GM18861 (cell line): ENCODE results near the gene PPP1R7.

ENCODE experiments used
- ATAC-seq: cut with Tn5 transposase; IDR thresholded peaks from one replicate; pipeline ENCODE4 v1.9.1; 2021; ENCODE audit not compliant: unreplicated experiment

The PPP1R7 gene

GRCh38 chr2:241118737-241119505 lies 31.3 kb upstream of the PPP1R7 start:
- no peak for ATAC-seq

DNA sequence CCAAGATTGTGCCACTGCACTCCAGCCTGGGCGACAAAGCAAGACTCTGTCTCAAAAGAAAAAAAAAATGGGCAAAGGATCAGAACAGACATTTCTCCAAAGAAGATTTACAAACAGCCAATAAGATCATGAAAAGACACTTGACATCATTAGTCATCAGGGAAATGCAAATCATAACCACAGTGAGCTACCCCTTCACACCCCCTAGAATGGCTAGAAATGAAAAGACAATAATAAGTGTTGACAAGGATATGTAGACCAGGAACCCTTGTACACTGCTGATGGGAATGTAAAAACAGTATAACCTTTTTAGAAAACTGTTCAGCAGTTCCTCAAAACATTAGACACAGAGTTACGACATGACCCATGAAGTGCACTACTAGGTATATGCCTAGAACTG lies 29.8 kb upstream of the PPP1R7 start:
- no peak for ATAC-seq

DNA sequence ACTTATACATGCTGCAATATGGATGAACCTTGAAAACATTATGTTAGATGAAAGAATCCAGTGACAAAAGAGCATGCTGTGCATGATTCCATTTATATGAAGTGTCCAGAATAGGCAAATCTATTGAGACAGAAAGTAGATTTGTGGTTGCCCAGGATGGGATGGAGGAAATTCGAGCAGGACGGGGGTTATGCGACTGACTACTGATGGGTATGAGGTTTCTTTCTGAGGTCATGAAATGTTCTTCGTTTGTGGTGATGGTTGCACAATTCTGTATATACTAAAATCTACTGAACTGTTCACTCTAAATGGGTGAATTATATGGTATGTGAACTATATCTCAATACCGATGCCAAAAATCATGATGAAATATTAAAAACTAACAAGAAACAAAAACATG lies 29.3 kb upstream of the PPP1R7 start:
- no peak for ATAC-seq

GRCh38 chr2:241122376-241123002 lies 27.8 kb upstream of the PPP1R7 start:
- ATAC-seq, result no peak

GRCh38 chr2:241123816-241124536 lies 26.3 kb upstream of the PPP1R7 start:
- no peak for ATAC-seq

- ATAC-seq, result no peak
Observed at GRCh38 chr2:241125626-241126025, 24.6 kb upstream of the PPP1R7 start.

- ATAC-seq, result no peak
Observed at GRCh38 chr2:241126201-241126611, 24.1 kb upstream of the PPP1R7 start.

- no peak for ATAC-seq
Observed at GRCh38 chr2:241126771-241127202, 23.5 kb upstream of the PPP1R7 start.

DNA sequence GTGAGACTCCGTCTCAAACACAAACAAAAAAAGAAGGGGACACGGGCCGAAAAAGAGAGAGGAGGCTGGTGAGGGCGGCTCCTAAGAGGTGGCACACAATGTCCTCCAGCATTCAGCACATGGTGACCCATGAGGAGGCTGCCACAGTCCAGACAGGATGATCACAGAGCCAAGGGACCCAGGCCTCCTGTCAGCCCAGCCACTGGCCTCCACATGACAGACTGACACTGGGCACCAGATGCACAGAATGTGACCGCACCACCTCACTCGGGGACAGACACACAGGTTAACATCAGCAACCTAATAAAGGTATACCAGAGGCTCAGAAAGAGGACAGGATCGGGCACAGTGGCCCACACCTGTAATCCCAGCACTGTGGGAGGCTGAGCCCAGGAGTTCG lies 22.0 kb upstream of the PPP1R7 start:
- no peak for ATAC-seq

GRCh38 chr2:241129086-241129871 lies 21.0 kb upstream of the PPP1R7 start:
- no peak for ATAC-seq

GRCh38 chr2:241130316-241130715 lies 20.0 kb upstream of the PPP1R7 start:
- no peak for ATAC-seq

- ATAC-seq, result no peak
Observed at GRCh38 chr2:241131531-241131930, 18.7 kb upstream of the PPP1R7 start.

- ATAC-seq, result no peak
Observed at GRCh38 chr2:241132538-241133435, 17.5 kb upstream of the PPP1R7 start.

- no peak for ATAC-seq
Observed at GRCh38 chr2:241133436-241133820, 16.8 kb upstream of the PPP1R7 start.

DNA sequence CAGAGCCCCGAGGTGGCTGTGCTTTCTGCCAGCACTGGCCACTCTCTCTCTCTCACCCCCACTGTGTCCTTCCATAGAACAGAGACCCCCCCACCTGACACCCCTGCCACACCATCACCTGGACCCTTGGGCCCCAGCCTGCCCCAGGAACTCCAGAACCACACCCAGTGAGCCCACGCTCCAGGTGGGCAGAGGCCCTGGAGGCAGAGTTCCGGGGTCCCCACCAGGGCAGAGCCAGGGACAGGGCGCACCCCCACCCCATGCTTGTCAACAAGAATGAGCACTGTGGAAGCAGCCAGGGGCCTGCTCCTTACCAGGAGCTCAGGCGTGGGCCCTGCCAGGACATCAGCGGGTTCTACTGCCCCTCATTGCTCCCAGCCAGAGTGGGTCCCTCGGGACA lies 15.6 kb upstream of the PPP1R7 start:
- ATAC-seq, result no peak

GRCh38 chr2:241135737-241136136 lies 14.5 kb upstream of the PPP1R7 start:
- ATAC-seq, result no peak

DNA sequence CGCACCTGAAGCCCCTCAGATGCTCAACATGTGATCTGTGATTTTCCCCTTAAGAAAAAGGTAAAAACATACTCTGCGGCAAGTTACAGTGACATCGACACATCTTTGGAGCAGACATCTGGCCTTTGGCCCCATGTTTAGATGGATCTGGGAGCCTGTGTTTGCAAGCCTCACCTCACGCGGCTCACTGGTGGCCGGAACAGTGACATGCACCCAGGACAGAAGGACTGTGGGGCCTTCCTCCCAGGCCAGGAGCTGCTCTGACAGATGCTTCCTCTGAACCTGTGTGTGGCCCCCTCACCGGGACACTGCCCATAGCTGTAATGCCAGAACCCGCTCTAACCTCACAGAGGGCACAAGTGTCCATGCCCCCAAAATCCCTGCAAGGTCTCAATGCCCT lies 14.1 kb upstream of the PPP1R7 start:
- no peak for ATAC-seq

DNA sequence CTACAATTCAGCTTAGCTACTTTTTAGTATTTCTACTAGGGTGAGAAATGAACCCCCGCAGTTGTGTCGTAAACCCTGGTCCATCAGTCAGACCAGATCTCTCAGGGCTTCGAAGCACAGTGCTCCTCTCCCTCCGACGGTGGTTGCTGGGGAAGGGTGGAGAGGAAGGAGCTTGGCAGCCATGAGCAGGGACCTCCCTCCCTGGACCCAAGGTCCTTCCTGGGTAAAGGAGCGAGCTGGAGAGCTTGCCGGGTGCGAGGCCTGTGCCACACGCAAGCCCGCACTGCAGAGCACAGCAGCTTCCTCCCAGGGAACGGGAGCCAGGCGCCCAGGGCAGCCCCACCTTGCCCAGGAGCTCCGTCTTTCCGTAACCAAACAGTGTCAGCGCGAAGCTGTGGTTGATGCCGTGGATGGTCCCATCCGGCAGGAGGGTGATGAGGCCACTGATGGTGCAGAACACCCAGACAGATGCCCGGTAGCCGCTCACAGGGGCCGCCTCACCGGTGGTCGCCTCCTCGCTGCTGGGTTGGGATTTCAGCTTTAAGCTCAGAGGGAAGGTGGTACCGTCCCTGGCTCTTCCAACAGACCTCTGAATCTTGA lies 13.5 kb upstream of the PPP1R7 start:
- ATAC-seq, result no peak

DNA sequence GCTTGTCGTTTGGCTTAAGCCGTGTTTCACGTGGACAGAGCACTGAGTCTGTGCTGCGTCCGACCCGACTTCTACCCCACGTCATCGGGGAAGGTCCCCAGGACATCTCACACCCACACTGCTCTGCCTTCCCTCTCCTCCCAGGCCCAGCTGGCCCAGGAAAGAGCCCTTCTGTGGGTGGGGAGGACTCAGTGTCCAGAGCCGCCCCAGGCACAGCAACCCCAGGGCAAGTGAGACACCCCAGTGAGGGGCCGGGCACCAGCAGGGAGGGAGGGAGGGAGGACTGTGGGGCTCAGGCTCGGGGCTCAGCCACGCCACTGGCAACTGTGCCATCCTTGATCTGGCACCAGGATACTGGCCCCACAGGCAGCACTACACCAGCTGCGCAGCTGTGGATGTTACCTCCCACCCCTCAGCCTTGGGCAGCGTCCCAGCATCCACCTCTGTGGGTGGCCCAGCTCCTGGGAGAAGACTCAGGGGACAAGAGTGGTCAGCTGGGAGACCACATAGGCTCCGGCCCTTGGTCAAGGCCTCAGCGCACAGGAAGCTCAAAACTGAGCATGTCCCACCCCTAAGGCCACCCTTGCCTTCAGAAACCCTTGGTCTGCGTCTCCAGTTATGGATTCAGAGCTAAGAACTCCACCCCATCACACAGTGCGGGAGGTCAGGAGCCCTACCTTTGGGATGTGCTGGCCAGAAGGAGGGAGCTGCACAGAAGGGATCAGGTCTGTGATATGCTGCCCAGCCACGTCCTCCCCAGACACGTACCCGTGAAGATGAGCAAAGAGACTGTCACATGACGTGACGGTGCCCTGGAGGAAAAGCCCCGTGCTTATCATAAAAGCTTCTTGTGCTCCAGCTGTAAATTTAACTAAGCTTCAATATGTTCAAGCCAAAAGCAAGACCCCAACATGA lies 12.7 kb upstream of the PPP1R7 start:
- no peak for ATAC-seq
